Measurements from ENCODE around the gene LNX1. TPM values are rescaled to one million over a fixed set of nuclear protein-coding genes. Genes with fewer than 3 reads are reported as not detected.

LNX1 gene
- total and polyA plus RNA-seq, 2 of the 8 experiments (the other 6 are each of a cell fraction or from before 2014, with no cell fraction given) = 2.7 to 3.8 TPM

DNA sequence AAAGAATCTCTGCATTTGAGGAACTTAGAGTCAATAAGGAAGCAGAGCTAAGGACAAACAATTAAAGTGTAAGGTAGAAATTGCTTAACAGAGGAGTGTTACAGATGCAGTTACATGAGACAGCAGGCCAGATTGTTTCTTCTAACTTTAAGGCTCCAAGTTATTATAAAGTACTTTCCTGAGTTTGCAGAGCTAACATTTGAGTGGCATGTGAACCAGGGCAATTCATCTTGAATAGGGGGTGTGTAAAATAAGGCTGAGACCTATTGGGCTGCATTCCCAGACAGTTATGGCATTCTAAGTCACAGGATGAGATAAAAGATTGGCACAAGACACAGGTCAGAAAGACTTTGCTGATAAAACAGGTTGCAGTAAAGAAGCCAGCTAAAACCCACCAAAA is 7.6 kb upstream of the LNX1 start (continued):
- TF ChIP-seq, protein P1, sequence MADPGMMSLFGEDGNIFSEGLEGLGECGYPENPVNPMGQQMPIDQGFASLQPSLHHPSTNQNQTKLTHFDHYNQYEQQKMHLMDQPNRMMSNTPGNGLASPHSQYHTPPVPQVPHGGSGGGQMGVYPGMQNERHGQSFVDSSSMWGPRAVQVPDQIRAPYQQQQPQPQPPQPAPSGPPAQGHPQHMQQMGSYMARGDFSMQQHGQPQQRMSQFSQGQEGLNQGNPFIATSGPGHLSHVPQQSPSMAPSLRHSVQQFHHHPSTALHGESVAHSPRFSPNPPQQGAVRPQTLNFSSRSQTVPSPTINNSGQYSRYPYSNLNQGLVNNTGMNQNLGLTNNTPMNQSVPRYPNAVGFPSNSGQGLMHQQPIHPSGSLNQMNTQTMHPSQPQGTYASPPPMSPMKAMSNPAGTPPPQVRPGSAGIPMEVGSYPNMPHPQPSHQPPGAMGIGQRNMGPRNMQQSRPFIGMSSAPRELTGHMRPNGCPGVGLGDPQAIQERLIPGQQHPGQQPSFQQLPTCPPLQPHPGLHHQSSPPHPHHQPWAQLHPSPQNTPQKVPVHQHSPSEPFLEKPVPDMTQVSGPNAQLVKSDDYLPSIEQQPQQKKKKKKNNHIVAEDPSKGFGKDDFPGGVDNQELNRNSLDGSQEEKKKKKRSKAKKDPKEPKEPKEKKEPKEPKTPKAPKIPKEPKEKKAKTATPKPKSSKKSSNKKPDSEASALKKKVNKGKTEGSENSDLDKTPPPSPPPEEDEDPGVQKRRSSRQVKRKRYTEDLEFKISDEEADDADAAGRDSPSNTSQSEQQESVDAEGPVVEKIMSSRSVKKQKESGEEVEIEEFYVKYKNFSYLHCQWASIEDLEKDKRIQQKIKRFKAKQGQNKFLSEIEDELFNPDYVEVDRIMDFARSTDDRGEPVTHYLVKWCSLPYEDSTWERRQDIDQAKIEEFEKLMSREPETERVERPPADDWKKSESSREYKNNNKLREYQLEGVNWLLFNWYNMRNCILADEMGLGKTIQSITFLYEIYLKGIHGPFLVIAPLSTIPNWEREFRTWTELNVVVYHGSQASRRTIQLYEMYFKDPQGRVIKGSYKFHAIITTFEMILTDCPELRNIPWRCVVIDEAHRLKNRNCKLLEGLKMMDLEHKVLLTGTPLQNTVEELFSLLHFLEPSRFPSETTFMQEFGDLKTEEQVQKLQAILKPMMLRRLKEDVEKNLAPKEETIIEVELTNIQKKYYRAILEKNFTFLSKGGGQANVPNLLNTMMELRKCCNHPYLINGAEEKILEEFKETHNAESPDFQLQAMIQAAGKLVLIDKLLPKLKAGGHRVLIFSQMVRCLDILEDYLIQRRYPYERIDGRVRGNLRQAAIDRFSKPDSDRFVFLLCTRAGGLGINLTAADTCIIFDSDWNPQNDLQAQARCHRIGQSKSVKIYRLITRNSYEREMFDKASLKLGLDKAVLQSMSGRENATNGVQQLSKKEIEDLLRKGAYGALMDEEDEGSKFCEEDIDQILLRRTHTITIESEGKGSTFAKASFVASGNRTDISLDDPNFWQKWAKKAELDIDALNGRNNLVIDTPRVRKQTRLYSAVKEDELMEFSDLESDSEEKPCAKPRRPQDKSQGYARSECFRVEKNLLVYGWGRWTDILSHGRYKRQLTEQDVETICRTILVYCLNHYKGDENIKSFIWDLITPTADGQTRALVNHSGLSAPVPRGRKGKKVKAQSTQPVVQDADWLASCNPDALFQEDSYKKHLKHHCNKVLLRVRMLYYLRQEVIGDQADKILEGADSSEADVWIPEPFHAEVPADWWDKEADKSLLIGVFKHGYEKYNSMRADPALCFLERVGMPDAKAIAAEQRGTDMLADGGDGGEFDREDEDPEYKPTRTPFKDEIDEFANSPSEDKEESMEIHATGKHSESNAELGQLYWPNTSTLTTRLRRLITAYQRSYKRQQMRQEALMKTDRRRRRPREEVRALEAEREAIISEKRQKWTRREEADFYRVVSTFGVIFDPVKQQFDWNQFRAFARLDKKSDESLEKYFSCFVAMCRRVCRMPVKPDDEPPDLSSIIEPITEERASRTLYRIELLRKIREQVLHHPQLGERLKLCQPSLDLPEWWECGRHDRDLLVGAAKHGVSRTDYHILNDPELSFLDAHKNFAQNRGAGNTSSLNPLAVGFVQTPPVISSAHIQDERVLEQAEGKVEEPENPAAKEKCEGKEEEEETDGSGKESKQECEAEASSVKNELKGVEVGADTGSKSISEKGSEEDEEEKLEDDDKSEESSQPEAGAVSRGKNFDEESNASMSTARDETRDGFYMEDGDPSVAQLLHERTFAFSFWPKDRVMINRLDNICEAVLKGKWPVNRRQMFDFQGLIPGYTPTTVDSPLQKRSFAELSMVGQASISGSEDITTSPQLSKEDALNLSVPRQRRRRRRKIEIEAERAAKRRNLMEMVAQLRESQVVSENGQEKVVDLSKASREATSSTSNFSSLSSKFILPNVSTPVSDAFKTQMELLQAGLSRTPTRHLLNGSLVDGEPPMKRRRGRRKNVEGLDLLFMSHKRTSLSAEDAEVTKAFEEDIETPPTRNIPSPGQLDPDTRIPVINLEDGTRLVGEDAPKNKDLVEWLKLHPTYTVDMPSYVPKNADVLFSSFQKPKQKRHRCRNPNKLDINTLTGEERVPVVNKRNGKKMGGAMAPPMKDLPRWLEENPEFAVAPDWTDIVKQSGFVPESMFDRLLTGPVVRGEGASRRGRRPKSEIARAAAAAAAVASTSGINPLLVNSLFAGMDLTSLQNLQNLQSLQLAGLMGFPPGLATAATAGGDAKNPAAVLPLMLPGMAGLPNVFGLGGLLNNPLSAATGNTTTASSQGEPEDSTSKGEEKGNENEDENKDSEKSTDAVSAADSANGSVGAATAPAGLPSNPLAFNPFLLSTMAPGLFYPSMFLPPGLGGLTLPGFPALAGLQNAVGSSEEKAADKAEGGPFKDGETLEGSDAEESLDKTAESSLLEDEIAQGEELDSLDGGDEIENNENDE (IDR thresholded peaks at IDR 0.05; ENCODE audit: insufficient replicate concordance, low read length) = no peak
- TF ChIP-seq, protein P2, sequence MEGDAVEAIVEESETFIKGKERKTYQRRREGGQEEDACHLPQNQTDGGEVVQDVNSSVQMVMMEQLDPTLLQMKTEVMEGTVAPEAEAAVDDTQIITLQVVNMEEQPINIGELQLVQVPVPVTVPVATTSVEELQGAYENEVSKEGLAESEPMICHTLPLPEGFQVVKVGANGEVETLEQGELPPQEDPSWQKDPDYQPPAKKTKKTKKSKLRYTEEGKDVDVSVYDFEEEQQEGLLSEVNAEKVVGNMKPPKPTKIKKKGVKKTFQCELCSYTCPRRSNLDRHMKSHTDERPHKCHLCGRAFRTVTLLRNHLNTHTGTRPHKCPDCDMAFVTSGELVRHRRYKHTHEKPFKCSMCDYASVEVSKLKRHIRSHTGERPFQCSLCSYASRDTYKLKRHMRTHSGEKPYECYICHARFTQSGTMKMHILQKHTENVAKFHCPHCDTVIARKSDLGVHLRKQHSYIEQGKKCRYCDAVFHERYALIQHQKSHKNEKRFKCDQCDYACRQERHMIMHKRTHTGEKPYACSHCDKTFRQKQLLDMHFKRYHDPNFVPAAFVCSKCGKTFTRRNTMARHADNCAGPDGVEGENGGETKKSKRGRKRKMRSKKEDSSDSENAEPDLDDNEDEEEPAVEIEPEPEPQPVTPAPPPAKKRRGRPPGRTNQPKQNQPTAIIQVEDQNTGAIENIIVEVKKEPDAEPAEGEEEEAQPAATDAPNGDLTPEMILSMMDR (IDR thresholded peaks at IDR 0.05; ENCODE audit: control extremely low read depth in 1 of 3, insufficient read depth in 1 of 3, low read depth in 1 of 3, low read length in 3 of 3) = no peak
- TF ChIP-seq SUZ12 (IDR thresholded peaks at IDR 0.05; ENCODE audit: low read length) = no peak
- TF ChIP-seq SRF (IDR thresholded peaks at IDR 0.05; ENCODE audit: low read depth, low read length) = no peak
- TF ChIP-seq KDM5A (IDR thresholded peaks at IDR 0.05; ENCODE audit: low read length) = no peak

All from H1 (cell line).